Right lobe of liver (tissue), 4 donors: ENCODE measurements around the gene DOCK2.

Experiments used
- CTCF ChIP-seq, 4 donors: fragments of 200-600 bp in 3 of 4; fragments of 450-650 bp in 1 of 4; IDR thresholded peaks; one replicate each; pipeline versions ENCODE4 v1.5.1 to v1.8.0; 2016 to 2022; ENCODE audit warnings: antibody characterized with exemption in 4 of 4, mild to moderate bottlenecking in 2 of 4
- POLR2A ChIP-seq: fragments of 450-650 bp; IDR thresholded peaks from one replicate; pipeline ENCODE4 v1.6.1; 2017; ENCODE audit warnings: antibody characterized with exemption, mild to moderate bottlenecking
- donor health status: DM: no; HTN: no; CAD: no.
- donor health status: DM: no; HTN: no; CAD: no.
- donor health status: DM: no; HTN: yes; CAD: no.

GRCh38 chr5:169728418-169728817 is 91.3 kb downstream of the DOCK2 start:
- no peak for TF ChIP-seq CTCF (IDR thresholded peaks at IDR 0.05)
- TF ChIP-seq POLR2A = no peak
